ENCODE measurements around the gene COX10.

The COX10 gene

DNA sequence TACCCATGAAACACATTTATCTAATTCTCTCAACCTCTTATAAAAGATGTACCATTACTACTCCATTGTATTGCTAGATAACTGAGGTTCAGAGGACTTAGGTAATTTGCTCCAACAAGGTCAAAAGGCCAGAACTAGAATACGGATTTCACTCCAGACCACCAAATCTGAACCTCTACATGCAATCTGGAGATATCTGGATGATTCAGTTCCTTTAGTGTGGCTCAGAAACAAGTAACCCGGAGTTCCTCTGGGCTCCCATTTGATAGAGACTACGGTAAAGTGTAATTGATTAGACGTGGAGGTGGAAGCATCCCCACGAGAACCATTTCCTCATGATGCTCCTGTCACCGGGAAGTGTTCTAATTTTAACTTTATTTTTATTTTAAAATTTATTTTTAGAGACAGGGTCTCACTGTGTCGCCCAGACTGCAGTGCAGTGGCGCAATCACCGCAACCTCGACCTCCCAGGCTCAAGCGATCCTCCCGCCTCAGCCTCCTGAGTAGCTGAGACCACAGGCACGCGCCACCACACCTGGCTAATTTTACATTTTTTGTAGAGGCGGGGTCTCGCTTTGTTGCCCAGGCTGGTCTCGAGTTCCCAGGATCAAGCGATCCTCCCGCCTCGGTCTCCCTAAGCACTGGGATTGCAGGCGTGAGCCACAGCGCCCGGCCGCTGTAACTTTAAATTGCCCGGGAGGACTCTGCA, 608 bp upstream of the COX10 start:
- in situ Hi-C loops (cut with HindIII; ENCODE audit: low sequenced_read_pairs): no loop called here

DNA sequence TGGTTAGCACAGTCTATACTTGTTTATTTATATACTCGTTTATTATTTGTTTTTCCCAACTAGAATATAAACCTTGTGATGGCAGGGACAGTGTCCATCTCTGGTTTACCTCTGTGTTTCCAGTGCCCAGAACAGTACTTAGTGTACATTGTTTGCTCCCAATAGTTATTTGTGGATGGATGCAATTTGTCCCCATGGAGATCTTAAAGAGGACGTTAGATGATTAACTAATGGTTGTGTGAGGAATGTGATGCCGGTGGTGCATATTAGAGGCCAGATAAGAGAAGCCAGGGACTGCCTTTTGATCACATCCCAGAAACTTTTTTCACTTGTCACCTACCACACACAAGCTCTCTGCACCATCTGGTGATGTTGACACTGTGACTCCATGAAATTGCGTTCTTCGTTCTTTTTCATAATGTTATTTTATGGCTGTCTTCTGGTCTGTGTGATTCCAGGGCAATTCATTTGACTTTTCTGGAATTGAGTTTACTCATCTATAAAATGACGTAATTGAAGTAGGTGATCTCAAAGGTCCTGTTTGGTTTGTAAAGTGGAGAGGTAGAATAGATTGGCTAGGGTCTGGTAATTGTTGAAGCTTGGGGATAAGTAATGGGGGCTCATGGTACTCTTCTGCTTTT, 1.2 kb downstream of the COX10 start:
- in situ Hi-C loops (cut with HindIII; ENCODE audit: low sequenced_read_pairs): no loop called here

- in situ Hi-C loops (cut with HindIII; ENCODE audit: low sequenced_read_pairs): no loop called here
These were observed 3.6 kb downstream of the COX10 start for GRCh38 chr17:14072881-14073280.

DNA sequence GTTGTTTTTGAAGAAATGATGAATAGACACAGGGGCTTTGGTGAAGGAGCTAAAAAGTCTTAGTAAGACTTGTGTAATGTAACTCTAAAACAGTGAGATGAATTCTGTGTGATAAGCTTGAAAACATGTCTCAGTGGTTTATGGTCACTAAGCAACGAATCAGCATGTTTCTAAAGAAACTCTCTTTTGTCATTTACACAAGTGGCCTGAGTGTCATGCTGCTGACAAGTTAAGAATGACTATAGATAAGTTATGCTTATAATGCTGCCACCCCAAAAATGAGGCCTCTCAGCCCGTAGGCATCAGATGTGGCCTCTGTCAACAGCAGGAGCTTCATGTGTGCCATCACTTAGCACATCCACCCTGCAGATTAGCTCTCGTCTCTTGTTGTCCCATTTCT, 8.7 kb downstream of the COX10 start:
- in situ Hi-C loops (cut with HindIII; ENCODE audit: low sequenced_read_pairs): no loop called here

- in situ Hi-C loops (cut with HindIII; ENCODE audit: low sequenced_read_pairs): no loop called here
These were observed 11.5 kb downstream of the COX10 start for GRCh38 chr17:14080847-14081251.

DNA sequence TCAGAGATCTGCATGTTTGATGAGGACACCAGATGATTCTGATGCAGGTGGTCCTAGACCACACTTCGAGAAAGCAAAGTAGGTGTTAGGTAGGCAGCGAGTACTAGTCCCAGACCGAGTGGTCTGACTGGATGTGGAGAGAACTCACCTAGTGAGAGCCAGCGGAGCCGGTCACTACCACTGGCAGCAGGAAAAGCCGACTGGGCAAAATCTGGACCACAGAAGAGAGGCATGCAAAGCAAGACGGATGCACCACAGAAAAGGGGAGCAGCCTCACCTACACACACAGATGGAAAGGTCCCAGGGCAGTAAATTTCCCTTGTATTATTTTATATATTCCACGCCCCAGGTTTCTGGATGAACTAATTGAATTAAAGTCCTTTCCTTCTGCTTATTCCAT, 13.5 kb downstream of the COX10 start:
- in situ Hi-C loops (cut with HindIII; ENCODE audit: low sequenced_read_pairs): no loop called here

- in situ Hi-C loops (cut with HindIII; ENCODE audit: low sequenced_read_pairs): no loop called here
These were observed 15.7 kb downstream of the COX10 start for GRCh38 chr17:14084955-14085354.

GRCh38 chr17:14086189-14086588, 16.9 kb downstream of the COX10 start:
- in situ Hi-C loops (cut with HindIII; ENCODE audit: low sequenced_read_pairs): no loop called here

- in situ Hi-C loops (cut with HindIII; ENCODE audit: low sequenced_read_pairs): no loop called here
These were observed 19.9 kb downstream of the COX10 start for GRCh38 chr17:14089179-14089578.

GRCh38 chr17:14091367-14091766, 22.1 kb downstream of the COX10 start:
- in situ Hi-C loops (cut with HindIII; ENCODE audit: low sequenced_read_pairs): no loop called here

DNA sequence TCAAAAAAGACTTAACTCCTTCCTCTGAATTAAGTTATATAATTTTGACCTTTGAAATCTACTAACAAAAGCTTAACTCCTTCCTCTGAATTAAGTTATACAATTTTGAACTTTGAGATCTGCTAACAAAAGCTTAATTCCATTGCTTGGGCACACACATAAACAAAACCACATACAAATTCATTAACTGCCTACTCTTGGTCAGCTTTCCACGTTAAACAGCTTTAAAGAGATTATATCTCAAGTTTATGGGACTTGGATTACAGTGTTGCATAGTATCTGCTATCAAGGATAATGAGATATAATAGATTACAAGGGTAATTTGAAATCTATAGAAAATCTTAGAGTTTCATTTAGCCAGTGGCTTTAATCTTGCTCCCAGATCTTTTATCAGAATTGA, 23.5 kb downstream of the COX10 start:
- in situ Hi-C loops (cut with HindIII; ENCODE audit: low sequenced_read_pairs): no loop called here

- in situ Hi-C loops (cut with HindIII; ENCODE audit: low sequenced_read_pairs): no loop called here
These were observed 25.6 kb downstream of the COX10 start for GRCh38 chr17:14094676-14095601.

DNA sequence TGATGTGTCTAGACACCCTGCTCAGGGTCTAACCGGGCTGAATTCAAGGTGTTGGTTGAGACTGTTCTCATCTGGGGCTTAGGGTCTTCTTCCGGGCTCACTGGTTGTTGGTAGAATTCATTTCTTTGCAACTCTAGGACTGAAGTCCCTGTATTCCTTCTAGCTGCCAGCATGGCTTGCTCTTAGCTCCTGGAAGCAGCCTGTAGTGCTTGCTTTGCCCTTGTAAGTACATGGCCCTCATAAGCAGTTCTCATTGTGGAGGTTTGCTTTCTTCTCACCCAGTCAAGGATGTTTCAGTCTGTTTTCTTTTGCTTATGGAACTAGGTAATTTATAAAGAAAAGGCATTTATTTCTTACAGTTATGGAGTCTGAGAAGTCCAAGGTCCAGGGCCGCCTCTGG, 26.3 kb downstream of the COX10 start:
- in situ Hi-C loops (cut with HindIII; ENCODE audit: low sequenced_read_pairs): no loop called here

- in situ Hi-C loops (cut with HindIII; ENCODE audit: low sequenced_read_pairs): no loop called here
These were observed 28.9 kb downstream of the COX10 start for GRCh38 chr17:14098246-14098645.

GRCh38 chr17:14101976-14102375, 32.7 kb downstream of the COX10 start:
- in situ Hi-C loops (cut with HindIII; ENCODE audit: low sequenced_read_pairs): no loop called here

GRCh38 chr17:14103836-14104235, 34.5 kb downstream of the COX10 start:
- in situ Hi-C loops (cut with HindIII; ENCODE audit: low sequenced_read_pairs): no loop called here

GRCh38 chr17:14104734-14105133, 35.4 kb downstream of the COX10 start:
- in situ Hi-C loops (cut with HindIII; ENCODE audit: low sequenced_read_pairs): no loop called here

DNA sequence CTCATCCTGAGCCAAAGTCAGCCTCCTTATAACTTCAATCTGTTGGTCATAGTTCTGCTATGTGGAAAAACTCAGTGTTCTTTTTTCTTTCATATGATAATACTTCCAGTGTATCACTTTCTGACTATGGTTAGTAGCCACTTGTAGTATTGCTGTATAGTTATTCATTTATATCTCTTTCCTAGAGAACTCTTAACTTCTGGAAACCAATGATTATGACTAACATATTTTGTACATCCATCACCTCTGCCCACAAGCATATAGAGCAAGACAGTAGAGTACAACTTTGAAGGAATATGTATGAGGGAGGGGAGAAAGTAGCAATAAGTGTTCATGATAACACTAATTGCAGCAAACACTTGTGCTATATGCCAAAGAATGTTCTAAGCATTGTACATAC, 38.6 kb downstream of the COX10 start:
- in situ Hi-C loops (cut with HindIII; ENCODE audit: low sequenced_read_pairs): no loop called here

DNA sequence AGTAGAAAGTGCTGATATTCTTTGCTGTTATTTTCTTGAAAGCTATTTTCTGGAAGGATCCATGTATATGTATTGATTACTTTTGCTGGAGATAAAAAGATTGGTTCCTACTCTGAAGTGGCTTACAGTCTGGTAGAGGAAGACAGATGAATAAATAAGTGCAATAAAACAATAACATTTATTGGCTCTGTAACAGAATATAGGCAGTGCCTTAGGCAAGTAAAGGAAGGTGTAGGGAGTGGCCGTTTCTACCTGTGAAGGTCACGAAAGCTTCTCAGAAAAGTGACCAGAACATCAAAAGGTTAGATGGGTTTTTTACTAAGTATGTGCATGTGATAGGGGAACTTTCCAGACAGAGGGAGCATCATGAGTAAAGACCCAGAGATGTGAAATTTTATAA, 43.1 kb downstream of the COX10 start:
- in situ Hi-C loops (cut with HindIII; ENCODE audit: low sequenced_read_pairs): no loop called here

DNA sequence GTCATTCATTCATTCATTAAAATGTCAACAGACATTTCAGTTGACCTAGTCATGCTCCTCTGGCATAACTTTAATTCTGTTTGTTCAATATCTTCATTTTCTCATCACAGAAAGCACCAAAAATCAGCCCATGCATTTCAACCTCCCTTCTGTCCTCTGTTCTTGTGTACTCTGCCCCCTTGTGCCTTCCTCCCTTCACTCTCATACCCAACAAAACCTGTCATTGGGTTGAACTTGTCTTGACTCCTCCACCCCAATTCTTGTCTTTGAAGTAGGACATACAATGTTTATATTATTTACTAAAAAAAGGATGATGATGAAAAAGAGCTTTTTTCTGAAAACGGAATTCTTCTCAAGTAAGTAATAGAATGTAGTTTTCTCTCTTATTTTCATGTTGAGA, 43.8 kb downstream of the COX10 start:
- in situ Hi-C loops (cut with HindIII; ENCODE audit: low sequenced_read_pairs): no loop called here

DNA sequence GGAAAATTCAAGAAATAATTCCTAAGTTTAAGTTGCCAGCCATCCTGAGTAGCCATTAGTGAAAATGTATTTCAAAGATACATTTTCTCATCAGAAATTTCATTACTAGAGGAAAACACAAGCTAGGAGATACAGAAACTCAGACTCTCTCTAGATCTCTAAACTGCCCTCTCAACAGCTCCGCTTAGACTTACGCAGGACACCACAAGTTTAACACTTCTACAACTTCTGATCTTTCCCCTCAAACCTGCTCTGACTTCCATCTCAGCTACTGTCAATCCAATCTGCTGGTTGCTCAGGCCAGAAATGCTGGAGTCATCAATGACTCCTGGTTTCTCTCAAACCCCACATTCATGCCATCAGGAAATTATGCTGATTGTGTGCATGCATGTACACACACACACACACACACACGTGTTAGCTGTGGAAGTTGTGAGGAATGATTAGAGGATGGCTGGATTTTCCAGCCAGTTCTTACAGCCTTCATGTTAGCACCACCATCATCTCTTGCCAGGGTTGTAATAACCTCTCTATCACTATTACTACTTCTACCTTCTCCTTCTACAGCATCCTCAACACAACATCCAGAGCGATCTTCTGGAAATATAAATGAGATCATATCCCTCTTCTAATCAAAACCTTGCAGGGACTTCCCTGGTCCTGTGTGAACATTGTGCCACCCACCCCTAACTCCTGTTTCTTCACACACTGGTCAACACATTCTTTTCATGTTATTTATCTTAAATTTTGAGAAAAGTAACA, 47.1 kb downstream of the COX10 start:
- in situ Hi-C loops (cut with HindIII; ENCODE audit: low sequenced_read_pairs): no loop called here

Measured in DLD1 (cell line).